SH-SY5Y (cell line): ENCODE measurements around the gene RIOX2.

Source experiments
- GATA2 ChIP-seq: IDR thresholded peaks from 2 replicates; pipeline ENCODE4 v1.6.1; 2011; ENCODE audit warnings: mild to moderate bottlenecking, low read depth, low read length
- GATA3 ChIP-seq: IDR thresholded peaks from 2 replicates; pipeline ENCODE4 v1.6.1; 2011; ENCODE audit warnings: low read depth, mild to moderate bottlenecking, low read length, moderate library complexity

- TF ChIP-seq GATA2, result no peak
- TF ChIP-seq GATA3, result no peak
Observed at GRCh38 chr3:97927704-97928103, 44.5 kb downstream of the RIOX2 start.
